Measurements from ENCODE around the gene ALX4.

GRCh38 chr11:44307340-44308099 is 2.4 kb downstream of the ALX4 start:
- TF ChIP-seq CTCF (IDR thresholded peaks at IDR 0.05) (no peak), POLR2A (IDR thresholded peaks at IDR 0.05) (no peak)

All from testis (tissue), 2 donors.